Activated naive CD8-positive, alpha-beta T cell (primary cell): Measurements from ENCODE around the gene KDM8.

Experiments used
- H3K27ac Mint-ChIP-seq: one replicate; pipeline ENCODE4 v1.8.0; 2021; ENCODE audit warnings: mixed read lengths
- H3K27me3 Mint-ChIP-seq: one replicate; pipeline ENCODE4 v1.8.0; 2021; ENCODE audit warnings: mixed read lengths
- H3K36me3 Mint-ChIP-seq: one replicate; pipeline ENCODE4 v1.8.0; 2021; ENCODE audit warnings: mixed read lengths
- H3K4me1 Mint-ChIP-seq: one replicate; pipeline ENCODE4 v1.8.0; 2021; ENCODE audit warnings: low read depth, mixed read lengths
- H3K4me3 Mint-ChIP-seq: one replicate; pipeline ENCODE4 v1.8.0; 2021; ENCODE audit warnings: mild to moderate bottlenecking, mixed read lengths
- H3K9me3 Mint-ChIP-seq: one replicate; pipeline ENCODE4 v1.8.0; 2021; ENCODE audit warnings: low read depth, mixed read lengths

The KDM8 gene

GRCh38 chr16:27236635-27237218, 33.4 kb downstream of the KDM8 start:
- H3K9me3 Mint-ChIP-seq = no peaks in the 10 kb centered on the region
- H3K27ac Mint-ChIP-seq = peak overlapping the region; percentile 100
- H3K4me1 Mint-ChIP-seq = peaks cover 84% of the 10 kb centered on the region
- no peaks in the 10 kb centered on the region for H3K27me3 Mint-ChIP-seq
- peak overlapping the region; percentile 79 for H3K4me3 Mint-ChIP-seq
- H3K36me3 Mint-ChIP-seq = peaks cover 4% of the 10 kb centered on the region

- Mint-ChIP-seq H3K27ac (peak overlapping the region; percentile 100), H3K36me3 (peaks cover 2% of the 10 kb centered on the region), H3K27me3 (no peaks in the 10 kb centered on the region), H3K9me3 (no peaks in the 10 kb centered on the region), H3K4me3 (peak overlapping the region; percentile 79), H3K4me1 (peaks cover 84% of the 10 kb centered on the region)
These were observed 34.1 kb downstream of the KDM8 start for GRCh38 chr16:27237219-27238015.

- no peaks in the 10 kb centered on the region for H3K27me3 Mint-ChIP-seq
- peaks cover 84% of the 10 kb centered on the region for H3K4me1 Mint-ChIP-seq
- H3K27ac Mint-ChIP-seq = peak overlapping the region; percentile 100
- peaks cover 2% of the 10 kb centered on the region for H3K36me3 Mint-ChIP-seq
- no peaks in the 10 kb centered on the region for H3K9me3 Mint-ChIP-seq
- H3K4me3 Mint-ChIP-seq = peak overlapping the region; percentile 79
These were observed 34.8 kb downstream of the KDM8 start for GRCh38 chr16:27238016-27238587.

- Mint-ChIP-seq H3K4me1 (peaks cover 84% of the 10 kb centered on the region), H3K4me3 (peak overlapping the region; percentile 79), H3K36me3 (peaks cover 2% of the 10 kb centered on the region), H3K9me3 (no peaks in the 10 kb centered on the region), H3K27ac (peak overlapping the region; percentile 100), H3K27me3 (no peaks in the 10 kb centered on the region)
These were observed 35.3 kb downstream of the KDM8 start for GRCh38 chr16:27238591-27238990.

GRCh38 chr16:27239026-27239425, 35.7 kb downstream of the KDM8 start:
- no peak overlapping the region for H3K4me3 Mint-ChIP-seq
- H3K9me3 Mint-ChIP-seq = no peaks in the 10 kb centered on the region
- peaks cover 84% of the 10 kb centered on the region for H3K4me1 Mint-ChIP-seq
- H3K36me3 Mint-ChIP-seq = peaks cover 2% of the 10 kb centered on the region
- peak overlapping the region; percentile 100 for H3K27ac Mint-ChIP-seq
- H3K27me3 Mint-ChIP-seq = no peaks in the 10 kb centered on the region

- Mint-ChIP-seq H3K4me3 (no peak overlapping the region), H3K4me1 (peaks cover 84% of the 10 kb centered on the region), H3K36me3 (no peaks in the 10 kb centered on the region), H3K9me3 (no peaks in the 10 kb centered on the region), H3K27me3 (no peaks in the 10 kb centered on the region), H3K27ac (peak overlapping the region; percentile 100)
These were observed 36.8 kb downstream of the KDM8 start for GRCh38 chr16:27239906-27240655.

- H3K4me1 Mint-ChIP-seq = peaks cover 85% of the 10 kb centered on the region
- no peaks in the 10 kb centered on the region for H3K9me3 Mint-ChIP-seq
These were observed 37.7 kb downstream of the KDM8 start for GRCh38 chr16:27240948-27241531.

GRCh38 chr16:27241658-27242057, 38.3 kb downstream of the KDM8 start:
- peak overlapping the region; percentile 73 for H3K27ac Mint-ChIP-seq
- peaks cover 88% of the 10 kb centered on the region for H3K4me1 Mint-ChIP-seq
- peaks cover 5% of the 10 kb centered on the region for H3K36me3 Mint-ChIP-seq
- no peak overlapping the region for H3K4me3 Mint-ChIP-seq
- H3K9me3 Mint-ChIP-seq = no peaks in the 10 kb centered on the region
- no peaks in the 10 kb centered on the region for H3K27me3 Mint-ChIP-seq

More at GRCh38 chr16:27240948-27241531, 37.7 kb downstream of the KDM8 start:
- Mint-ChIP-seq H3K27ac (peak overlapping the region; percentile 100), H3K4me3 (no peak overlapping the region), H3K36me3 (peaks cover 4% of the 10 kb centered on the region), H3K27me3 (no peaks in the 10 kb centered on the region)

GRCh38 chr16:27242398-27242797, 39.1 kb downstream of the KDM8 start:
- no peaks in the 10 kb centered on the region for H3K9me3 Mint-ChIP-seq
- peak overlapping the region; percentile 86 for H3K27ac Mint-ChIP-seq
- peaks cover 10% of the 10 kb centered on the region for H3K36me3 Mint-ChIP-seq
- peaks cover 88% of the 10 kb centered on the region for H3K4me1 Mint-ChIP-seq
- H3K27me3 Mint-ChIP-seq = no peaks in the 10 kb centered on the region
- peak overlapping the region; percentile 68 for H3K4me3 Mint-ChIP-seq

- Mint-ChIP-seq H3K36me3 (peaks cover 13% of the 10 kb centered on the region), H3K27me3 (no peaks in the 10 kb centered on the region), H3K4me1 (peaks cover 86% of the 10 kb centered on the region), H3K9me3 (no peaks in the 10 kb centered on the region), H3K4me3 (peak overlapping the region; percentile 68), H3K27ac (peak overlapping the region; percentile 86)
These were observed 39.7 kb downstream of the KDM8 start for GRCh38 chr16:27242868-27243590.

- peaks cover 13% of the 10 kb centered on the region for H3K36me3 Mint-ChIP-seq
- H3K4me1 Mint-ChIP-seq = peaks cover 81% of the 10 kb centered on the region
- no peaks in the 10 kb centered on the region for H3K27me3 Mint-ChIP-seq
- H3K9me3 Mint-ChIP-seq = no peaks in the 10 kb centered on the region
- peak overlapping the region; percentile 76 for H3K27ac Mint-ChIP-seq
- H3K4me3 Mint-ChIP-seq = no peak overlapping the region
These were observed 40.5 kb downstream of the KDM8 start for GRCh38 chr16:27243725-27244362.

GRCh38 chr16:27244363-27244755, 41.0 kb downstream of the KDM8 start:
- H3K4me3 Mint-ChIP-seq = no peak overlapping the region
- H3K4me1 Mint-ChIP-seq = peaks cover 78% of the 10 kb centered on the region
- H3K27me3 Mint-ChIP-seq = no peaks in the 10 kb centered on the region
- peak overlapping the region; percentile 76 for H3K27ac Mint-ChIP-seq
- no peaks in the 10 kb centered on the region for H3K9me3 Mint-ChIP-seq
- peaks cover 15% of the 10 kb centered on the region for H3K36me3 Mint-ChIP-seq

- Mint-ChIP-seq H3K36me3 (peaks cover 20% of the 10 kb centered on the region), H3K4me3 (peak overlapping the region; percentile 48), H3K9me3 (no peaks in the 10 kb centered on the region), H3K27ac (peak overlapping the region; percentile 92), H3K4me1 (peaks cover 78% of the 10 kb centered on the region), H3K27me3 (no peaks in the 10 kb centered on the region)
These were observed 42.2 kb downstream of the KDM8 start for GRCh38 chr16:27245276-27246172.
